GM18507 (cell line): Measurements from ENCODE around the gene OR11H7.
"Not testable (repeated sequence)": the region's sequence is repeated elsewhere in the genome, so short reads cannot be mapped to it uniquely, and the experiment has no call there.

Experiments
- DNase-seq: peaks from one replicate; pipeline ENCODE4 v3.0.0; 2011; ENCODE audit warnings: low read depth; ENCODE audit not compliant: insufficient read length; ENCODE audit errors: extremely low spot score
- FAIRE-seq: peaks from 2 replicates; lab custom pipeline; 2011; peaks lifted over from hg19 to GRCh38; lab: Jason Lieb, UNC

OR11H7 gene

DNA sequence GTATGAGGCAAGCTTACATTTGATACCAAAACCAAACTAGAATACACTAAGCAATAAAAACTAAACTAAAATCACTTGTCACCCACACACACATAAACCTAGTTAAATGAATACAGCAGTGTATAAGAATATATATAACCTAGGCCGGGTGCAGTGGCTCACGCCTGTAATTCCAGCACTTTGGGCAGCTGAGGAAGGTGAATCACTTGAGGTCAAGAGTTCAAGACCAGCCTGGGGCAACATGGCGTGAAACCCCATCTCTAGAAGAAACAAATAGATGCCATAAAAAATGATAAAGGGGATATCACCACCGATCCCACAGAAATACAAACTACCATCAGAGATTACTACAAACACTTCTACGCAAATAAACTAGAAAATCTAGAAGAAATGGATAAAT, 35.6 kb downstream of the OR11H7 start:
- DNase-seq, FAIRE-seq: not testable (repeated sequence)

DNA sequence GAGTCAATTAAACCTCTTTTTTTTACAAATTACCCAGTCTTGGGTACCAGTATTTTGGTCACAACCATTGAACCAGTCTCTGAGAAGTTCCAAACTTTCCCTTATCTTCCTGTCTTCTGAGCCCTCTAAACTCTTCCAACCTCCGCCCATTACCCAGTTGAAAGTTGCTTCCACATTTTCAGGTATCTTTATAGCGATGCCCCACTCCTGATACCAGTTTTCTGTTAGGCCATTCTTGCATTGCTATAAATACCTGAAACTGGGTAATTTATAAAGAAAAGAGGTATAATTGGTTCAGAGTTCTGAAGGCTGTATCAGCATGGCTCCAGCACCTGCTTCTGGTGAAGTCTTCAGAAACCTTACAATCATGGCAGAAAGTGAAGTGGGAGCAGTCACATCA, 45.3 kb downstream of the OR11H7 start:
- no peak for DNase-seq
- no peak for FAIRE-seq

DNA sequence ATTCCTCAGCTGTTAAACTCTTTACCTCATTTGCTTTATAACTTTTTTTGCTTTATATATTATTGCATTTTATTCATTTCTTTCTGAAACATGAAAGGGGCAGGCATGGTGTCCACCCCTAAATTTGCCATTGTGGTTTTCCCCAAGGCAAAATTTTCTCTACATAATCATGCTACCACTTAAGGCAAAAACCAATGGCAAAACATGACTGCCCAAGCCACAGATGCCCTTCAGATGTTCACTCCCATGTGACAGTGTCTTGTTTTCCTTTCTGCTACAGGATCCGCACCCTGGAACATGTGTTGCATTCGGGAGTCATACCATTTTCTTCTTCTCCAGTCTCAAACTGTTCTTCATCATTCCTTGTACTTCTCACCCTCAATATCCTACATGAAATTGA, 48.6 kb downstream of the OR11H7 start:
- DNase-seq: no peak
- FAIRE-seq: no peak

DNA sequence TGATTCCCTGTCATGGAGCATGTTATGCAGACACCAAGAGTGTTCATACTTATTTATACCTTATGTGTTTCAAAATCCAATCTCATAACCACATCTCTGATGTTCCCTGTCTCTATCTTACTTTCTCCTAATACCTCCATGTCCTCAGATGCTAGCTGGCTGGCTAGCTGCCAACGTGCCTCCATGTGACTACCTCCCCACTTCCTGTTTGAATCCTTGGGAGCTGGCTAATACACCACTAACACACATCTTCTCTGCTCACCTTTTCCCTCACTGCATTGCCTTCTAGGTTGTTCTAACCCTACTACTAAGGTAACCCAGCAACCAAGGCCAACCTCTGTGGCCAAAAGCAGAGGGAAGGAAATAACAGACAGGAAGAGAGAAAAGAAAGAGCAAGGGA, 49.6 kb downstream of the OR11H7 start:
- DNase-seq (no peak), FAIRE-seq (no peak)

GRCh38 chr14:20280265-20280664, 51.5 kb downstream of the OR11H7 start:
- DNase-seq, FAIRE-seq: not testable (repeated sequence)
